T-cell (primary cell): Measurements from ENCODE around the gene SRPX2. TPM values are rescaled to one million over a fixed set of nuclear protein-coding genes. Genes with fewer than 3 reads are reported as not detected.

Experiments
- ATAC-seq, 4 experiments: fragments of 200-7000 bp in 3 of 4; fragments of 150-1000 bp in 1 of 4; cut with Tn5 transposase; replicated peaks in 1 of 4; 1 replicate in 3 of 4; 2 replicates in 1 of 4; pipeline ENCODE4 v1.10.0; 2021; ENCODE audit warnings: moderate library complexity in 3 of 4, mild to moderate bottlenecking in 2 of 4, moderate number of reproducible peaks in 1 of 4
- CTCF ChIA-PET, 2 donors: fragments of 300-600 bp; sonication (Branson Sonifier 250); formaldehyde crosslinking; loops; one replicate each; lab custom pipeline; 2022; ENCODE audit warnings: antibody characterized with exemption in 2 of 2; lab: Charles Lee
- POLR2A ChIA-PET, 2 donors: fragments of 300-600 bp; sonication (Branson Sonifier 250); formaldehyde crosslinking; loops; one replicate each; lab custom pipeline; 2022; ENCODE audit warnings: antibody characterized with exemption in 2 of 2; lab: Charles Lee
- DNase-seq, 35 experiments: peaks; one replicate each; pipeline versions ENCODE4 v3.0.0 to v3.0.0-alpha.2; 2013 to 2023
- H3K27ac ChIP-seq: one replicate; pipeline ENCODE4 v1.5.1; 2013; ENCODE audit warnings: low read length
- H3K27me3 ChIP-seq, 2 experiments: replicated peaks in 1 of 2; 1 replicate in 1 of 2; 2 replicates in 1 of 2; pipeline versions ENCODE4 v1.6.1 to v1.7.0; 2013; ENCODE audit warnings: low read length in 1 of 2, mixed read lengths in 1 of 2; ENCODE audit not compliant: control insufficient read depth in 2 of 2, insufficient read depth in 2 of 2; ENCODE audit errors: extremely low read depth in 1 of 2
- H3K36me3 ChIP-seq, 2 donors: 1 replicate in 1 of 2; 2 replicates in 1 of 2; pipeline versions ENCODE4 v1.6.1 to v1.7.0; 2013; ENCODE audit warnings: low read length in 1 of 2; ENCODE audit not compliant: control insufficient read depth in 2 of 2, insufficient read depth in 1 of 2; ENCODE audit errors: extremely low read depth in 1 of 2
- H3K4me1 ChIP-seq, 2 experiments: 1 replicate in 1 of 2; 2 replicates in 1 of 2; pipeline versions ENCODE4 v1.6.1 to v1.7.0; 2013; ENCODE audit warnings: low read length in 2 of 2, mixed read lengths in 1 of 2; ENCODE audit not compliant: insufficient read depth in 2 of 2, control insufficient read depth in 1 of 2; ENCODE audit errors: extremely low read depth in 1 of 2
- H3K4me3 ChIP-seq, 2 donors: 1 replicate in 1 of 2; 2 replicates in 1 of 2; pipeline versions ENCODE4 v1.5.1 to v1.7.0; 2013; ENCODE audit warnings: mild to moderate bottlenecking in 2 of 2, low read length in 1 of 2, moderate library complexity in 1 of 2; ENCODE audit not compliant: control insufficient read depth in 1 of 2; ENCODE audit errors: extremely low read depth in 1 of 2
- H3K9me3 ChIP-seq: 2 replicates; pipeline ENCODE4 v1.7.0; 2013
- H3K27ac Mint-ChIP-seq, 2 donors: one replicate each; pipeline ENCODE4 v1.8.0; 2020 to 2021; ENCODE audit warnings: mild to moderate bottlenecking in 2 of 2, mixed read lengths in 2 of 2
- H3K27me3 Mint-ChIP-seq, 2 donors: one replicate each; pipeline ENCODE4 v1.8.0; 2021 to 2022; ENCODE audit warnings: mixed read lengths in 2 of 2
- H3K36me3 Mint-ChIP-seq: one replicate; pipeline ENCODE4 v1.8.0; 2021; ENCODE audit warnings: mixed read lengths
- H3K4me1 Mint-ChIP-seq, 3 donors: one replicate each; pipeline ENCODE4 v1.8.0; 2020 to 2022; ENCODE audit warnings: mixed read lengths in 3 of 3, mild to moderate bottlenecking in 1 of 3
- H3K4me3 Mint-ChIP-seq, 3 donors: one replicate each; pipeline ENCODE4 v1.8.0; 2020 to 2022; ENCODE audit warnings: mild to moderate bottlenecking in 3 of 3, mixed read lengths in 3 of 3, moderate library complexity in 3 of 3
- H3K9me3 Mint-ChIP-seq, 3 donors: one replicate each; pipeline ENCODE4 v1.8.0; 2020 to 2022; ENCODE audit warnings: mixed read lengths in 3 of 3
- WGBS: methylation state at CpG from one replicate; pipeline ENCODE4 v1.1.5; 2013; ENCODE audit warnings: missing lambda C conversion rate; ENCODE audit not compliant: insufficient coverage; 5-methylcytosine and 5-hydroxymethylcytosine counted together
- total RNA-seq, 35 experiments: library from RNA in 6 of 35; stranded (reverse) in 6 of 35; fragments of 120-200 nt in 1 of 35; gene quantifications; one replicate each; pipeline versions ENCODE4 v1.2.1 to v1.2.4 and lab custom pipeline; 2013 to 2026

The SRPX2 gene
- total RNA-seq, 5 donors from 2014 or later (not counting 1 experiment from before 2014, with no cell fraction given): 0.18 TPM; not detected in 4

GRCh38 chrX:100673397-100673953, 29.5 kb downstream of the SRPX2 start:
- Mint-ChIP-seq H3K4me1 (peaks cover 0 to 19% (median 12%) of the 10 kb centered on the region in 3 donors), H3K27me3 (peaks cover 0 to 31% of the 10 kb centered on the region in 2 donors), H3K36me3 (no peaks in the 10 kb centered on the region), H3K4me3 (no peak overlapping the region), H3K27ac (no peak overlapping the region), H3K9me3 (no peaks in the 10 kb centered on the region)
- ChIA-PET POLR2A (no interaction called here), CTCF (interaction anchor here (0.6 kb wide), 3 partner anchors 16 to 125 kb away, joined by 3 to 6 read pairs (median 4); no protein-coding TSS in a partner anchor)
- no peaks in the 10 kb centered on the region for H3K36me3 ChIP-seq
- no peak overlapping the region for H3K4me3 ChIP-seq
- no peak for ATAC-seq
- no peaks in the 10 kb centered on the region for H3K9me3 ChIP-seq
- WGBS: no CpG with 5 or more reads among the region's 3 CpGs
- H3K27ac ChIP-seq: no peak overlapping the region
- H3K27me3 ChIP-seq: no peaks in the 10 kb centered on the region
- DNase-seq: no peak
- H3K4me1 ChIP-seq: no peaks in the 10 kb centered on the region

GRCh38 chrX:100674705-100675104, 30.7 kb downstream of the SRPX2 start:
- H3K27me3 Mint-ChIP-seq: peaks cover 0 to 25% of the 10 kb centered on the region in 2 donors
- Histone ChIP-seq H3K9me3 (no peaks in the 10 kb centered on the region), H3K36me3 (no peaks in the 10 kb centered on the region), H3K27ac (no peak overlapping the region), H3K27me3 (no peaks in the 10 kb centered on the region), H3K4me1 (no peaks in the 10 kb centered on the region), H3K4me3 (no peak overlapping the region)
- DNase-seq (no peak), ATAC-seq (peak in 1 of 4 experiments; percentile 12)
- no CpG with 5 or more reads among the region's 2 CpGs for WGBS
- H3K27ac Mint-ChIP-seq: no peak overlapping the region
- no peaks in the 10 kb centered on the region for H3K36me3 Mint-ChIP-seq
- no peaks in the 10 kb centered on the region for H3K9me3 Mint-ChIP-seq
- H3K4me1 Mint-ChIP-seq: peaks cover 0 to 19% (median 12%) of the 10 kb centered on the region in 3 donors
- POLR2A ChIA-PET: no interaction called here
- H3K4me3 Mint-ChIP-seq: no peak overlapping the region
- CTCF ChIA-PET: interaction anchor here (0.5 to 1.8 kb wide), 3 partner anchors 9 to 168 kb away, joined by 3 to 11 read pairs (median 4); no protein-coding TSS in a partner anchor

GRCh38 chrX:100677611-100678181, 33.7 kb downstream of the SRPX2 start:
- H3K27me3 Mint-ChIP-seq: peaks cover 0 to 18% of the 10 kb centered on the region in 2 donors
- H3K9me3 ChIP-seq: no peaks in the 10 kb centered on the region
- no peaks in the 10 kb centered on the region for H3K27me3 ChIP-seq
- no peak overlapping the region for H3K4me3 Mint-ChIP-seq
- no CpG with 5 or more reads among the region's 5 CpGs for WGBS
- DNase-seq (no peak), ATAC-seq (no peak)
- CTCF ChIA-PET: interaction anchor here in 1 of 2 donors (0.6 to 1.0 kb wide), 2 partner anchors 11 to 41 kb away, joined by 4 to 8 read pairs; no protein-coding TSS in a partner anchor
- H3K4me3 ChIP-seq: no peak overlapping the region
- H3K9me3 Mint-ChIP-seq: no peaks in the 10 kb centered on the region
- POLR2A ChIA-PET: no interaction called here
- H3K36me3 ChIP-seq: no peaks in the 10 kb centered on the region
- H3K27ac Mint-ChIP-seq: no peak overlapping the region
- no peaks in the 10 kb centered on the region for H3K4me1 ChIP-seq
- H3K27ac ChIP-seq: no peak overlapping the region
- peaks cover 0 to 19% (median 12%) of the 10 kb centered on the region in 3 donors for H3K4me1 Mint-ChIP-seq
- H3K36me3 Mint-ChIP-seq: no peaks in the 10 kb centered on the region

- Histone ChIP-seq H3K9me3 (no peaks in the 10 kb centered on the region), H3K27me3 (no peaks in the 10 kb centered on the region), H3K36me3 (no peaks in the 10 kb centered on the region), H3K4me1 (no peaks in the 10 kb centered on the region), H3K4me3 (no peak overlapping the region), H3K27ac (no peak overlapping the region)
- ChIA-PET POLR2A (no interaction called here), CTCF (no interaction called here)
- H3K36me3 Mint-ChIP-seq: no peaks in the 10 kb centered on the region
- H3K9me3 Mint-ChIP-seq: no peaks in the 10 kb centered on the region
- no peak for DNase-seq
- no peak overlapping the region for H3K4me3 Mint-ChIP-seq
- no peak overlapping the region for H3K27ac Mint-ChIP-seq
- no peak for ATAC-seq
- H3K4me1 Mint-ChIP-seq: peaks cover 0 to 2% (median 0%) of the 10 kb centered on the region in 3 donors
- peaks cover 0 to 16% of the 10 kb centered on the region in 2 donors for H3K27me3 Mint-ChIP-seq
- 86% methylated on average over 1 of the region's 2 CpGs for WGBS
These were observed 36.8 kb downstream of the SRPX2 start for GRCh38 chrX:100680756-100681155.

DNA sequence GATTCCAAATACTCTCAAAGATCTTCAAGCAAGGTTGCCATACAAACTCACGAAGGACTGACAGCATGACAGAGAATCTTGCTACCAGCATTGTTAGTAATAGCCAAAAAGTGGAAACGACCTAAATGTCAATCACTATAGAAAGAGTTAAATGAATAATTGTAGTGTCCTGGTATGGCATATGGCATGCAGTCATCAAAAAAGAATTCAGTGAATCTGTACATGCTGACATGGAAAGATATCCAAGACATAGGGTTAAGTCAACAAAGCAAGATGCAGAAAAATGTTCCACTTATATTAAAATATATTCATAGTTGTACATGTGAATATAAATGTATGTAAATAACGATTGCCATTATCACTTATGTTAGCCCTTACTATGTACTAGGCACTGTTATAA, 37.6 kb downstream of the SRPX2 start:
- Mint-ChIP-seq H3K9me3 (no peaks in the 10 kb centered on the region), H3K4me1 (no peaks in the 10 kb centered on the region), H3K4me3 (no peak overlapping the region), H3K27me3 (peaks cover 0 to 13% of the 10 kb centered on the region in 2 donors), H3K27ac (no peak overlapping the region), H3K36me3 (no peaks in the 10 kb centered on the region)
- no peaks in the 10 kb centered on the region for H3K4me1 ChIP-seq
- POLR2A ChIA-PET: no interaction called here
- DNase-seq (no peak), ATAC-seq (no peak)
- no peak overlapping the region for H3K27ac ChIP-seq
- CTCF ChIA-PET: no interaction called here
- H3K27me3 ChIP-seq: no peaks in the 10 kb centered on the region
- H3K9me3 ChIP-seq: no peaks in the 10 kb centered on the region
- H3K36me3 ChIP-seq: no peaks in the 10 kb centered on the region
- no peak overlapping the region for H3K4me3 ChIP-seq
- WGBS: no CpG with 5 or more reads among the region's 3 CpGs

DNA sequence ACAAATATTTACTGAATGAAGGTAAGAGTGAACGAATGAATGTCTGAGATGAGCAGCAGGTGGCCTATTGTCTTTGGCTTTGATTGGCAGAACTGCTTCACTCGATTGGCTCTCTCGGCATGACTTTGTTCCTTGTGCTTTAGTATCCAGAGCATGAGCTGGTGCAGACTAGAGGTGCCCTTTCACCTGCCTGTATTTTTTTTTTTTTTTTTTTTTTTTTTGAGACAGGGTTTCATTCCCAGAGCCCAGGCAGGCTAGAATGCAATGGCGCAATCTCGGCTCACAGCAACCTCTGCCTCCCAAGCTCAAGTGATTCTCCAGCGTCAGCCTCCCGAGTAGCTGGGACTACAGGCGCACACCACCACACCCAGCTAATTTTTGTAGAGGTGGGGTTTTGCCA, 38.9 kb downstream of the SRPX2 start:
- DNase-seq (no peak), ATAC-seq (no peak)
- no peaks in the 10 kb centered on the region for H3K9me3 Mint-ChIP-seq
- H3K36me3 ChIP-seq: no peaks in the 10 kb centered on the region
- no CpG with 5 or more reads among the region's 8 CpGs for WGBS
- H3K27ac ChIP-seq: no peak overlapping the region
- no peak overlapping the region for H3K4me3 Mint-ChIP-seq
- H3K9me3 ChIP-seq: no peaks in the 10 kb centered on the region
- no peaks in the 10 kb centered on the region for H3K36me3 Mint-ChIP-seq
- H3K27me3 Mint-ChIP-seq: peaks cover 0 to 10% of the 10 kb centered on the region in 2 donors
- H3K4me1 Mint-ChIP-seq: peaks cover 0 to 11% (median 2%) of the 10 kb centered on the region in 3 donors
- no peaks in the 10 kb centered on the region for H3K4me1 ChIP-seq
- ChIA-PET POLR2A (no interaction called here), CTCF (interaction anchor here in 1 of 2 donors (0.5 to 1.2 kb wide), 2 partner anchors 8 to 33 kb away, joined by 3 to 4 read pairs; no protein-coding TSS in a partner anchor)
- peaks cover 0 to 2% of the 10 kb centered on the region in 2 experiments for H3K27me3 ChIP-seq
- H3K4me3 ChIP-seq: no peak overlapping the region
- H3K27ac Mint-ChIP-seq: no peak overlapping the region
